Measurements from ENCODE around the gene MICU2. TPM values are rescaled to one million over a fixed set of nuclear protein-coding genes. Genes with fewer than 3 reads are reported as not detected.

MICU2 gene
- total and polyA plus RNA-seq, 10 of the 15 experiments (the other 5 are each of a cell fraction or from before 2014, with no cell fraction given), result 17.7 to 56.6 (median 43.8) TPM

DNA sequence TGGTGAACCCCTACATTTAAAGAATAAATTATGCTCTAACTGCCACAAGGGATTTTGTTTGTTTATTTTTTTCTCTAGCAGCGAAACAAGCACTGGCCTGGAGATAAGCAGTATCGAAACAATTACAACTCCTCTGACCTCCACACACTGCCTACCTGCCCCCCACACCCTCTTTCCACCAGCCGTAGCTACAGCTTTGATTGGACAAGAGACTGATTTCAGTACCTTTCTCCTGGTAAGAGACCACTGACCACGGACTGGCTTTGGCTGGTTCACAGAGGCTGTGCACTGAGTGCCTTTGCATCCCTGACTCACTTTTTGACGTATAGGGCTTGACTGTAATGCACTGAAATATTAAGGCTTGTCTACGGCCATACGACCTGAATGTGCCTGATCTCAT is 137.4 kb downstream of the MICU2 start:
- RAD21 ChIA-PET (ENCODE audit: unreplicated experiment), result no interaction called here
- no peak for ATAC-seq
- H3K9me3 ChIP-seq (replicated peaks; ENCODE audit: control insufficient read depth, insufficient read depth, low read length), result no peaks in the 10 kb centered on the region
- H3K27ac ChIP-seq (ENCODE audit: control insufficient read depth, insufficient read depth), result no peak overlapping the region
- H3K36me3 ChIP-seq (ENCODE audit: control insufficient read depth in 2 of 2, insufficient read depth in 2 of 2, low read length in 1 of 2), result no peaks in the 10 kb centered on the region
- H3K27me3 ChIP-seq (replicated peaks in 1 of 2; ENCODE audit: control insufficient read depth in 2 of 2, insufficient read depth in 2 of 2, low read length in 1 of 2), result no peaks in the 10 kb centered on the region
- intact Hi-C loops (cut with micrococcal nuclease; ENCODE audit: unreplicated experiment) (no loop called here), in situ Hi-C loops (cut with MboI) (no loop called here)
- no peak for DNase-seq (ENCODE audit: low read depth, low spot score)
- no peak overlapping the region for H3K4me3 ChIP-seq
- POLR2A ChIA-PET, result no interaction called here
- H2AFZ ChIP-seq (ENCODE audit: control insufficient read depth, low read depth, low read length), result no peak overlapping the region
- CTCF ChIA-PET, result interaction anchor here (3.2 kb wide), 1 partner anchor 10 kb away, joined by 17 read pairs; no protein-coding TSS in a partner anchor
- FAIRE-seq, result no peak
- no peaks in the 10 kb centered on the region for H3K79me2 ChIP-seq (ENCODE audit: control insufficient read depth, insufficient read depth, low read length)
- no TSS peak for BruUV-seq (replicated peaks)
- 72% methylated on average over 7 of the region's 7 CpGs for WGBS (ENCODE audit: insufficient coverage, insufficient replicate concordance, low lambda C conversion rate, missing lambda C conversion rate)
- no peak for TF ChIP-seq YY1 (IDR thresholded peaks at IDR 0.05; ENCODE audit: low read depth, low read length)
- no peak for TF ChIP-seq KDM1A (IDR thresholded peaks at IDR 0.05; ENCODE audit: borderline replicate concordance)
- TF ChIP-seq POLR2A (IDR thresholded peaks at IDR 0.05; ENCODE audit: low read depth, low read length), result no peak
- no peak for TF ChIP-seq ZBTB4 (CRISPR knock-in tag; IDR thresholded peaks at IDR 0.05)
- no peak for TF ChIP-seq CREB1 (IDR thresholded peaks at IDR 0.05; ENCODE audit: low read depth)
- no peak for TF ChIP-seq SKIL (IDR thresholded peaks at IDR 0.05; ENCODE audit: low read depth, poor library complexity, severe bottlenecking)
- no peak for TF ChIP-seq NFXL1 (IDR thresholded peaks at IDR 0.05; ENCODE audit: borderline replicate concordance)
- no peak for TF ChIP-seq TARDBP (IDR thresholded peaks at IDR 0.05; ENCODE audit: borderline replicate concordance)
- TF ChIP-seq GABPA (IDR thresholded peaks at IDR 0.05; ENCODE audit: low read depth), result no peak
- no peak for TF ChIP-seq ATF7 (IDR thresholded peaks at IDR 0.05; ENCODE audit: low read depth)
- no peak overlapping the region for H3K9ac ChIP-seq (ENCODE audit: control insufficient read depth, insufficient read depth, low read length)
- SMC1A ChIA-PET (ENCODE audit: uncharacterized antibody, unreplicated experiment), result interaction anchor here (1.6 kb wide), 1 partner anchor 10 kb away, joined by 6 read pairs; no protein-coding TSS in a partner anchor
- H3K4me2 ChIP-seq (ENCODE audit: control insufficient read depth, insufficient read depth), result no peak overlapping the region
- no peaks in the 10 kb centered on the region for H3K4me1 ChIP-seq (ENCODE audit: control insufficient read depth, insufficient read depth, low read length)
- no peaks in the 10 kb centered on the region for H4K20me1 ChIP-seq (ENCODE audit: control insufficient read depth, insufficient read depth)

Data from GM12878 (cell line).